ENCODE measurements around the gene PDK2.

The PDK2 gene

DNA sequence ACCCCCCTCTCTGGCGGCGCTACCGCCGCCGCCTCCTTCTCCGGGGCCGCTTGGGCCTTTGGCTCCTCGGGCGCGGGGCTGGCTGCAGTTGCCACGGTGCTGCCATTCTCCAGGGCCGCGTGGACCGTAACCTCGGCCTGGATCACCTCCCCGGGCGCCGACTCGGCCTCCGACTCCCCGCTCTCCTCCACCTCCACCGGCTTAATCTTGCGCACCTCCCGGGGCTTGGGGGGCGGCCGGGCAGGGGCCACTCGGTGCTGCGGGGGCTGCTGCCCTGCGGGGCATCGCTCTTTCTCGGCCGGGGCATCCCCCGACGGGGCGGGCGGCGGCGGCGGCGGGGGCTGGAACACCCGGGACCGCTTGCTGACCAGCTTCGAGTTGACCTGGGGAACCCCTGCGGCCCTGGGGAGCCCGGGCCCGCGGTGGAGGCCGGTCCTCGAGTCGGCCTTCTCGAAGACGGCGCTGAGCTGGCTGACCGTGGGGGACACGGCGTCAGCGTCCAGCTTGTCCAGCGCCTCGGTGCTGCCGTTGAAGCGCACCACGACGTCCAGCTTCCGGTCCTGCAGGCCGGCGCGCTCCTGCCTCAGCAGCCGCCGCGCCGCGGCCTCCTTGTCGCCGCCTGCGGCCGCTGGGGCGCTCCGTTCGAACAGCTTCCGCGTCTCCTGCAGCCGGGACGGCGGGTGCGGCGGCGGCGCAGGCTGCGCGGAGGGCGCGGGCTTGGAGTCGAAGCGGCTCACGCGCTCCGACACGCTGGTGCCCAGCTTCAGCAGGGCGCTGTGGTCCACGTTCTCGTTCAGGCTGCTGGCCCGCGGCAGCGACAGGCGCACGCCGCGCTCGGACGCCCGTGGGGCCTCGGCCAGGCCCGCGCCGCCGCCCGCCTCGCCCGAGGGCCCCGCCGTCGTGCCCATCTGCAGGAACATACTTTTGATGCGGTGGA is 54.5 kb downstream of the PDK2 start:
- DNase-seq (ENCODE audit: low read depth, low spot score), result no peak

DNA sequence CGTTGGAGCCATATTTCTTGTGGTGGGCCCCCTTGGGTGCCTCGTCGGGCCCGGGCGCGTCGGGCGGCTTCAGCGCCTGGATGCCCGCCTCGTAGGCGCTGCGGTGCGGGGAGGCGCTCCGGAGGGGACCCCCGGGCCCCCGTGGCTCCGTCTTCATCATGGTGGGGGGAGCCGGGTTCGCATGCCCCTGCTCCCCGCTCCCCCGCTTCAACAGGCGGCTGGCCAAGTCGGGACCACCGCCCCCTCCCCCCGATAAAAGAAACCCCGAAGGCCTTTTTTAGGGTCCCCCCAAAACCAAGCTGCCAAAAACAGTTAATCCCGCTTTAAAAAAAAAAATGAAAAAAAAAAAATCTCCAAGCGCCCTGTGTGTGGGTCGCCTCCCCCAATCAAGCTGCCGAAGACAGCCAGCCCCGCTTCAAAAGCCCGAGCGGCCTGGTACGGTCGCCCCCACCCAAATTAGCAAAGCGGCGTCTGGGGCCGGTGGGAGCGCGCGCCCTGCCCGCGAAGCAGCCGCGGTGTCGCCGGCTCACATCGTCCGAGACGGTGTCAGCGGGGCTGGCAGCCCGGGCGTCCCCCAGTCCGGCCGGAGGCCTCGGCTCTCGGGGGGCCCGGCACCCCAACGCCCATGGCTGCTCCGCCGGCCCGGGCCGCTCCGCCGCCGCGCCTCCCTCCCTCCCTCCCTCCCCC is 55.3 kb downstream of the PDK2 start, which contains the start of gene PPP1R9B:
PPP1R9B (minus strand) TSS at position 324 of the 687 bp plus-strand sequence; CDS start at position 160, 164 bp downstream.
- no peak for DNase-seq (ENCODE audit: low read depth, low spot score)

DNA sequence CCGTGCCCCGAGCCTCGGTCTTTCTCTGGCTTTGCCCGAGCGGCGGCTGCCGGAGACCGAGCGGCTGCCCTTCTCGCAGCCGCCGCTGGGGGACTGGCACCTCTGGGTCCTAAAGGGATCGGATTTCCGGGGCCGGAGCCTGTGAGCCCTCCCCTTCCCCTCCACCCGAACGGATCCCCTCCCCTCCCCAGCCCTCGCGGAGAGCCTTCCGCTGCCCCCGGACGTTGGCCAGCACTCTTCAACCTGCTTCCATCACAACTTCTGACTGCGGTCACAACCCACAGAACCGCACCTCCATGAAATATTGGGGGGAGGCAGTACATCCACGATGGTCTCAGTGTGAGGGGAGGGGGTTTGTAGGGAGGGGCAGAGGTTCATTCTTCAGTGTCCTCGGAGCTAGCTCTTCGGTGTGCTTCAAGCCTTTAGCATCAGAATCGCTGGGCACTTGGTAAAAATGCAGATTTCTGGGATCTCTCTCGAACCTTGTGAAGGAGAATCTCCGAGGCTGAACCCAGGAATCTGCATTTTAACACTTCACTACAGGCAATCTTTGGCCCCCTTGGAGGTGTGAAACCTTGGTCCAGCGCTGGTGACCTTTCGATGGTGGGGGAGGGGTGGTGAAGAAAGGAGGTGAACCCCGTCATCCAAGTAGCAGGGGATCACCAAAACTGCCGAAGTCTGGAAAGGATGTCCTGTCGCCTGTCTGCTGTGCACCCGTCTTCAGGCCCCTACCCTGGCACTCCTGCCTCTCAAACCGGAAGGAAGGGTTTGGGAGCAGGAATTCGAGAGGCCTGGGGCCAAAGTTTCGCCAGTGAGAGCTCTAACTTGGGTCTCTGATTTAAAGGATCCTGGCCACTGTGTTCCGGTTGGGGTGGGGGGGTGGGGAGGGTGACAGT is 56.1 kb downstream of the PDK2 start:
- DNase-seq (ENCODE audit: low read depth, low spot score), result peak; percentile 68

DNA sequence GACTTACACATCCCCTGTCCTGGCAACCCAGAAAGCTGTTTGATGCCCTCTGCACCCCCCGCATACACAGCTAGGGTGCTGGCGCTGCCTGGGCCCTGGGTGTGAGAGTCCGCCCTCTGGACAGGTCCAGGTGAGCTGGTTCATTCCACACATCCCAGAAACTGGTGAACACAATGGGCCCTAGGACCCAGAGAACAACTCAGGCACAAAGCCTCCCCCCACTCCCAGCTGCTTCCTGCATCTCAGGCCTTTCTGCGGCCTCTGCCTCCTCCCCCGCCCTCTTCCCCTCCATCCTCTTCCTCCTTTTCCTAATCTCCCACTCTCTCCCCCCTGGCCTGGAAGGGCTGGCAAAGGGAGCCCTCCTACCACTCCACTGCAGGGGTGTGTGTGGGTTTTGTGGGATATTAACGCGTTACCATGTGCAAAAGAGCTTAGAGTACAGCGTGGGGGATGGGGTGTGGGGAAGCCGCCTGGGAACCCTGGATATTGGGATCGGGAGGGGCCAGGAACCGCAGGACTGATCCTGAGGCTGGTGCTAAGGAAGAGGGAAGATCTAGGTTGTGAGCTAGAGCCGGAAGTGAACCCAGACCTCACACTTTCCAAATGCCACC is 56.9 kb downstream of the PDK2 start:
- DNase-seq (ENCODE audit: low read depth, low spot score), result peak; percentile 44

DNA sequence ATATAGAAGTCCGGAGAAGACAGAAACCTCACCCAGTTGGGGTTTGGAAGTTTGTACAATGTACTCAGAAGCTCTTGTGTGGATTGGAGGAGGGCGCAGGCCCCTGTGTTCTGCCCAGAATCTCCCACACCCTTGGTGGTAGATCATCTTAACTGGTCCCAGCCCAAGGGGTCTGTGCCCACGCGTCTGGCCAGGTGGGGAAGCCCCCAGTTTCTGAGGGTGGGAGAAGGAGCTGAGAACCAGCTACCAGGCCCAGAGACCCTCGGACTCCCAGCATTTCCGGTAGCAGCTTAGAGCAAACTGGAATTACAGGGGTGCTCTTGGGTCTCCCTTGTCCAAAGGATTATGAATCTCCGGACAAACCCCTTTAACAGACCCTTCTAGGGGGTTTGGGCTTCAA is 57.6 kb downstream of the PDK2 start:
- no peak for DNase-seq (ENCODE audit: low read depth, low spot score)

DNA sequence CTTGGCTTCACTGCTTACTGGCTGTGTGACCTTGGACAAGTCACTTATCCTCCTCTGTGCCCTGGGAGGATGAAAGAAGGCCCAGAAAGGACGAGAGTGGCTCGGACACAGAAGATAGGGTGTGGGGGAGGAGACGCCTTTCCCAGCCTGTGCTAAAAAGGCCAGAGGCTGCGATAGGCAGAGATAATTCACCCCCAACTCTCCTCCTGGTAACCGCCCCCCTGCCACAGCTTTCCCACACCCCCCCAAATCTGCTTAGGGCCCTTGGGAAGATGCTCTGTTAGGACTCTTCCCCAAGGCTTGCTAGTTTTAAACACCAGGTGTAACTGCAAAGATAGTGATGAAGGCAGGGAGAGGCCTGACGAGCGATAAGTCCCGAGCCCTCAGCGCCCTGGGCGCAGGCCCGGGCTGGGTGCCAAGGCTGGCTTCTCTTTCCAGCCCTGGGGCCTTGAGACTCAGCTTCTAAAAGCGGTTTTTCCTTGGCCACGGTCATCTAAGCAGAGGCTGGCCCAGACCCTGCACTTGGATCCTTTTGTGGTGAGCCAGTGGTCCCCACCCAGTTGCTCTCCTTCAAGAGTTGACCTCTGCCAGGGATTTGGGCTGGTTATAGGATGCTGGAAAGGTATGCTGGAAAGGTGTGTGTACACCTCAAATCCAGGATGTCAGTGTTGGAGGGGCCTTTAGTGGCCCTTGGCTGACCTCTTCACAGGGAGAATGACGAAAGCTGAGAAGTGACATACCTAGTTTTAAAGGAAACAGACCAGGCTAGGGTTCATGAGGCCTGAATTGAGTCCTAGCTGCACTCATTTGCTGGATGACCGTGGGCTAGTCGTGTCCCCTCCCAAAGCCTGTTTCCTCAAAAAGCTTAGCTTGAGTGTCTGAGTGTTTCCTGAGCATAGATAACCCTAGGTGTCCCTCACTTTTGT is 58.8 kb downstream of the PDK2 start:
- no peak for DNase-seq (ENCODE audit: low read depth, low spot score)

DNA sequence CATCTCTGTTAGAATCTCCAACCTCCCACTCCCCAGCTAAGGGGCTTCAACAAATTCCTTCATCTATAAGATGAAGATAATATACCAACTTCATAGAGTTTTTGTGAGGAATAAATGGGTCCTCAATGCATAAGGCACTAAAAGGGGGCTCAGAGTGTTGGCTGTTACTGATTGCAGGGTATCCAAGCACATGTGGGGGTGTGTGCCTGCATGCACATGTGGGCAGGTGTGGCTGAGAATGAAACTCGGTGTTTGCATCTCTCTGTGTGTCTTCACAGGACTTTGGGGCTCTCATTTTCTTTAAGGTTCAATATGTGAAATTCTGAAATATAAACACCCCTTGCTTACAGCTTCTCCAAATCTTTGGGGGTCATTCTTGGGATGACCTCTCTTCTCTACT is 59.5 kb downstream of the PDK2 start:
- no peak for DNase-seq (ENCODE audit: low read depth, low spot score)

- no peak for DNase-seq (ENCODE audit: low read depth, low spot score)
Observed at GRCh38 chr17:50155115-50155819, 60.1 kb downstream of the PDK2 start.

- no peak for DNase-seq (ENCODE audit: low read depth, low spot score)
Observed at GRCh38 chr17:50157891-50158290, 62.7 kb downstream of the PDK2 start.

DNA sequence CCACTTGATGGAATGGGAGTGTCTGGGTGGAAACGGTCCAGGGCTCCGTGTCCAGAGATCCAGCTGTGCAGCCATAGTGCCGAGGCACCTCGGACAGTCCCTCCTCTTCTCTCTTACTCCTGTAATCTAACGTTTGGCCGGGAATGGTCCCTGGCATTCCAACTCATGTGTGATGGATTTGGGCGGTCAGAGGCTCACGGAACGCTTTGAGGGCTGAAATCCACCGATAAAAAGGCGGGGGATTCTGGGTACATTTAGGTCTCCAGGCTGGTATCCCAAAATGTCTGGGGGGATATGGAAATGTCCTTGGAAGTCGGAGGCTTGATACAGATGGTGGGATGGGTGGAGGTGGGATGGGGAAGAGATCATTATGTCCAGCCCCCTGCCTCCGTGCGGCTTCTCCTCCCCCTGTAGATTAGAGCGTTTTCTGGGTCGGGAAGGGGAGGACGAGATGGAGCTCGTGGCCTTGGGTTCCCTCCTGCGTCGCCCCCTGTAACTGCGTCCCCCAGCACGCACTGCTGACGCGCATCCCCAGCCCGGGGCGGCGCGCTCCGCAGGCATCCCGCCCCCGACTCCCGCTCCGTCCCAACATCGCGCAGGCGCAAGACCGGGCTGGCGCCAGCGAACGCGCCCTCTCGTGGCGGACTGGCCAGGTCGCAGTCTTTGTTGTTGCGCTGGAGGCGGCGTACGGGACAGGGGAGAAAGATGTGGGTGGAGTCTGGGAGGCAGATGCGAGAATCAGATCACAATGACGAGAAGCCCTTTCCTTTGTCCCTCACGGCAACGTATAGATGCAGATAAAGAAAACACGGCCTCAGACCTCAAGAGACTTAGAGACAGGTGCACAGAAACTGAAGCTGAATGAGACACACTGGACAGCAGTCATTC is 66.1 kb downstream of the PDK2 start:
- peak; percentile 76 for DNase-seq (ENCODE audit: low read depth, low spot score)

Data from brain pericyte (primary cell).